HG02943 (cell line): ENCODE results near the gene FARP1.

Source experiments
- ATAC-seq: cut with Tn5 transposase; IDR thresholded peaks from one replicate; pipeline ENCODE4 v1.9.1; 2021; ENCODE audit warnings: mild to moderate bottlenecking, low read depth, moderate library complexity; ENCODE audit not compliant: unreplicated experiment

FARP1 gene

GRCh38 chr13:98200211-98200878 lies 57.5 kb downstream of the FARP1 start:
- no peak for ATAC-seq

- ATAC-seq: no peak
Measured at GRCh38 chr13:98201189-98201588, 58.3 kb downstream of the FARP1 start.

- ATAC-seq: no peak
Measured at GRCh38 chr13:98201984-98202383, 59.1 kb downstream of the FARP1 start.

- no peak for ATAC-seq
Measured at GRCh38 chr13:98203646-98204326, 60.9 kb downstream of the FARP1 start.

GRCh38 chr13:98204546-98204945 lies 61.7 kb downstream of the FARP1 start:
- ATAC-seq: no peak

- ATAC-seq: no peak
Measured at GRCh38 chr13:98206946-98207345, 64.1 kb downstream of the FARP1 start.

GRCh38 chr13:98207416-98207815 lies 64.5 kb downstream of the FARP1 start:
- no peak for ATAC-seq

GRCh38 chr13:98208606-98209005 lies 65.7 kb downstream of the FARP1 start:
- no peak for ATAC-seq

GRCh38 chr13:98212763-98213162 lies 69.9 kb downstream of the FARP1 start:
- no peak for ATAC-seq

GRCh38 chr13:98213354-98213753 lies 70.5 kb downstream of the FARP1 start:
- ATAC-seq: no peak

GRCh38 chr13:98214008-98214643 lies 71.2 kb downstream of the FARP1 start:
- ATAC-seq: no peak

- no peak for ATAC-seq
Measured at GRCh38 chr13:98214707-98215106, 71.8 kb downstream of the FARP1 start.

GRCh38 chr13:98215508-98215907 lies 72.6 kb downstream of the FARP1 start:
- ATAC-seq: no peak

GRCh38 chr13:98216135-98216565 lies 73.3 kb downstream of the FARP1 start:
- no peak for ATAC-seq

- no peak for ATAC-seq
Measured at GRCh38 chr13:98216711-98217285, 73.9 kb downstream of the FARP1 start.

- no peak for ATAC-seq
Measured at GRCh38 chr13:98217597-98217996, 74.7 kb downstream of the FARP1 start.

- no peak for ATAC-seq
Measured at GRCh38 chr13:98219685-98220084, 76.8 kb downstream of the FARP1 start.

- no peak for ATAC-seq
Measured at GRCh38 chr13:98220271-98220791, 77.4 kb downstream of the FARP1 start.

- no peak for ATAC-seq
Measured at GRCh38 chr13:98221234-98221633, 78.3 kb downstream of the FARP1 start.

GRCh38 chr13:98222081-98222554 lies 79.2 kb downstream of the FARP1 start:
- no peak for ATAC-seq

- ATAC-seq: no peak
Measured at GRCh38 chr13:98222816-98223215, 79.9 kb downstream of the FARP1 start.
